Erythroblast (primary cell): Measurements from ENCODE around the gene ARHGEF9.

Source experiments
- DNase-seq, 2 experiments: peaks; one replicate each; lab custom pipeline; 2025; lab: John Stamatoyannopoulos, UW
- GATA1 ChIP-seq: IDR thresholded peaks from 2 replicates; pipeline ENCODE4 v1.6.1; 2011; ENCODE audit warnings: low read depth, mild to moderate bottlenecking, control low read depth, low read length, moderate library complexity
- POLR2A ChIP-seq: IDR thresholded peaks from 2 replicates; pipeline ENCODE4 v1.6.1; 2011; ENCODE audit warnings: mild to moderate bottlenecking, low read length

ARHGEF9 gene

DNA sequence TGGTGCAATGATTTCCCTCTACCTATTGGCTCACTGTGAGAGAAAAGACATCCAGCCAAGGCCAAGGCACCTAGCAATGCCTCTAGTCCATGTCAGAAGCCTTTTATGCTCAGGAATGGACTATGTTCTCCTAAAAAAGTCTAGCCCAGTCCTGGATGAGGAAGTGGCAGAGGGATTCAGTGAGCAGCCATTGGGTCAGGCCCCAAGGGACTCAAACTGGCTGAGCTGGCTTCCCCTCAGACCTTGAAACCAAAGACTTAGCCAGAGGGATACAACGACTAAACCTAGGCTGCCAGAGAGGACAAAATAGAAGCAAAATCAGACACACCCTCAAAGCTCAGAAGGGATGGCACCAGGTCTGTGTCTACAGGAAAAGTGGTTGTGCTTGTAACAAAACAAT lies 49.1 kb downstream of the ARHGEF9 start:
- TF ChIP-seq GATA1 (no peak), POLR2A (no peak)
- DNase-seq: no peak

GRCh38 chrX:63720293-63720692 lies 64.7 kb downstream of the ARHGEF9 start:
- no peak for DNase-seq
- TF ChIP-seq POLR2A (no peak), GATA1 (no peak)

- TF ChIP-seq GATA1 (no peak), POLR2A (no peak)
- DNase-seq: no peak
Observed at GRCh38 chrX:63719633-63720032, 65.4 kb downstream of the ARHGEF9 start.

DNA sequence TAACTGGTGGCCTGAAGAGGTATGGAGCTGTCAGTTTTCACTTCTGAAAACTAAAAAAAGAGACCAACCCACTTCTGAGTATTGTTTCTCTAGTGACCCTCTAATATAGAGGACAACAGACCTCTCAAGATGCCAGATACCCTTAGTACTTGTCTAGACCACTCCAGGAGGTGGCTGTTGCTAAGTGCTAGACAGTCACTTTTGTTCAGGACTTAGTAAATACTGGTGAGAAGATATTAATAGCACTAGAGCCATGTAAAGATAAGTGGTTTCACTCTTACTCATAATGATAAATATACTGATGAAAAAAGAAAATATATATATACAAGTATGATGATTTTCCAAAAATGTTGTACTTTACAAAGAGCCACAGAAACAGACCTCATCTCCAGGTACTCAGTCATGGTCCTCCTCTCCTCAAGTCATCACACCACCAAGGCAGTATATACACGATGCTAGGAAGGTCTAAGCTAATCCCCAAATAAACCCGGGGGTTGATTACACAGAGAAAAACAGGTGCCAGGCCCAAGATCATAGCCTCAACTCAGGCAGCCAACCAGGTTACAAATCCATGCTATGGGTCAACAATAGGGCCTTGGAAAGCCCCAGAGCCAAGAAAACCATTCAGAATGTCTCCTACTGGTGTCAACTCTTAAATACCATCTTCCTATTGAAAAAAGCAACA lies 66.9 kb downstream of the ARHGEF9 start:
- TF ChIP-seq POLR2A: no peak
- no peak for TF ChIP-seq GATA1
- no peak for DNase-seq

- DNase-seq: no peak
- TF ChIP-seq POLR2A (no peak), GATA1 (no peak)
Observed at GRCh38 chrX:63713526-63713925, 71.5 kb downstream of the ARHGEF9 start.

DNA sequence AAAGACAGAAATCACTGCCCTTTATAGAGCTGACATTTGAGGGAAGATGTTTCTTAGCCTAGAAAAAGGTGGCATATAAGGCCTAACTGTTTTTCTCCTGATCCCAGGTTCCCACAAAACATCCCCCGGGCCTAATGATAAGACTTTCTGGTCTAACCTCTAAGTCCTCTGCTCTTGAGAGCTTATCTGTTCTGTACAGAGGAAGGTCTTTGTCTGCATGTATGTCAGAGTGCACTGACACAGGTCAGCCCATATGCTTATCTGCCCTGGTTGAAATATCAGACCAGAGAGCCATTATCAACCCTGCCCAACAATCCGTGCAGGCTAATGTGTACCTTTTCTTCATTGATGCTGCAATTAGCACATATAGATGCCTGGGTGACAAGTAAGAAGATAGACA lies 76.2 kb downstream of the ARHGEF9 start:
- DNase-seq: peak; percentile 1 to 71
- TF ChIP-seq GATA1 (no peak), POLR2A (no peak)

DNA sequence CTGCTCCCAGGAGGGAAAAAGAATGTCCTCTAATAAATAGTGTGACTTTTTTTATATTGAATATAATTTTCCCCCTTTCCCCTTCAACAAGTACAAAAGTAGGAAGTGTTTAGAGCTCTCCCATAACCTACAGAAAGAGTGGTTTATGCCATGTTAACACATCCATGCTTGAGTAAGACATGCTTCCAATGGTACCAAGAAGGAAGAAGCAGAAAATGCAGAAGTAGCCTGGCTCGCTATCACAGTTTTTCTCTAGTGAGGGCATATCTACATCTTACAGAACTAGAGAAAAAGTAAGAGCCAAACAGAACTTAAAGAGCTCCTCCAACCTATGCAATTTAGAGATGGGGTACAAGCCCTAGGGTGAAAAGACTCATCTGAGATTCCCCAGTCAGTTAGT lies 82.5 kb downstream of the ARHGEF9 start:
- no peak for TF ChIP-seq POLR2A
- no peak for TF ChIP-seq GATA1

DNA sequence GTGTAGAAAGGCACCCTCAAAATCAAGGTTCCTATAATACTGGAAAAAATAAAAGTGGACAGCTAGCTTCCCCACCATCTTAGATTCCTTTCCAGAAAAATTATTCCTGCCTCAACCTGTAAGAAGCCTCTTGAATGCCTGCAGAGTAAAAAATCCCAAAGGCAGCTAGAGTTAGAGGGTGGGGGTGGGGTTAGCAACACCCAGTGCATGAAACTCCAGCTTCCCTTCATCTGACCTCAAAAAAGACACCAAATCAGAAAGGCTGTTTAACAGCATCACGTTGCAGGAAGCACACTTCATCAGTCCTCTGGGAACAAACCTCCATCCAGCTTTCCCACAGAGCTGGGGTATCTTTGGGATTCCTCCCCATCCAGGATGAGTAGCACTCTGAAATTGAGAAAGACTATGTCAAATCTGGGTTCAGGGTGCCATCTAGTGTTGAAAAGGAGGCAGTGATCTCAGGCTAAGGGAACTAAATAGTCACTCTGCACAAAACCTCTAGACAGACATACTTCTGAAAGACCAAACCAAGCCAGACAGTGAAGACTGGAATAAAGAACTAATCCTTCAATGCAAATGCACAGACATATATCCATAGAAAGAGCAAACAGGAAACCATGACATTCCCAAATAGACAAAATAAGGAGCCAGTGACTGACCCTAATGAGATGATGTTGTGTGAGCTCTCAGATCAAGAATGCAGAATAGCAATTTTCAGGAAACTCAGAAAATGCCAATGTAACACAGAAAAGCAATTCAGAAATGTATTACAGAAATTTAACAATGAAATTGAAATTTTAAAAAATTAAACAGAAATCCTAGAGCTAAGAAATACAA lies 97.9 kb downstream of the ARHGEF9 start:
- TF ChIP-seq GATA1 (no peak), POLR2A (no peak)
- peak; percentile 14 to 57 for DNase-seq

More for the DNA sequence above, 82.5 kb downstream of the ARHGEF9 start:
- no peak for DNase-seq

GRCh38 chrX:63680423-63680822 lies 104.6 kb downstream of the ARHGEF9 start:
- TF ChIP-seq GATA1: no peak
- TF ChIP-seq POLR2A: no peak
- no peak for DNase-seq

DNA sequence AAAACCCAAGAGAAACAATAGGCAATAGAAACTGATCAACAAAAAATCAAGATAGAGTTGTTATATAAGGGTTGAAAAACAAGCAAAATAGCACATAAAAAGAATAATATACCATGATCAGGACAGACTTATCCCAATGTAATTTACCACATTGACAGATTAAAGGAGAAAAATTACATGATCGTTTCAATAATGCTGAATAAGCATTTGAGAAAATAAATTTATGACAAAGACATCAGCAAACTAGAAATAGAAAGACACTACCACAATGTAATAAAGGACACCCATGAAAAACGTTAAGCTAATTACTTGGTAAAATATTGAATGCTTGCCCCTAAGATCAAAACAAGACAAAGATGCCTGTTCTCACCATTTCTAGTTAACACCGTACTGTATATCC lies 105.6 kb downstream of the ARHGEF9 start:
- no peak for DNase-seq
- TF ChIP-seq GATA1 (no peak), POLR2A (no peak)

GRCh38 chrX:63675716-63676115 lies 109.3 kb downstream of the ARHGEF9 start:
- TF ChIP-seq GATA1: no peak
- TF ChIP-seq POLR2A: no peak

GRCh38 chrX:63673896-63674295 lies 111.1 kb downstream of the ARHGEF9 start:
- DNase-seq: no peak
- TF ChIP-seq GATA1: no peak
- no peak for TF ChIP-seq POLR2A

More at GRCh38 chrX:63675716-63676115, 109.3 kb downstream of the ARHGEF9 start:
- DNase-seq: no peak

DNA sequence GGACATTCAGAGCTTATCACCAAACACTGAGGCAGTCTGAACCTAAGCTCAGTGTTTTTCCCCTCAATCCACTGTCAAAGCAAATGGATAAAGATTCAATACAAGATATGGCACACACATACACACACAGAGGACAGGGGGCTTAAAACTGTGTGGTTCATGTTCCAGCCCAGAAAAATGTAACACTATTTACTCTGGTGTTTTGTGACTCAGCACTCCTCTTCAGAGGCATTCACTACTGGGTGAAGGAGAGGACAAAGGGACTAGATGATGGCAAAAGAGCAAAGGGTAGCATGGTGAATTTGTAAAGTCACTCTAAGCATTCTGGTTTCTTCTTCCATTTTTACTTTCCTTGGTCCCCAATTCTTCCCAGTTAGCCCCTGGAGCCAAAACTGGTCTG lies 120.3 kb downstream of the ARHGEF9 start:
- TF ChIP-seq GATA1: no peak
- TF ChIP-seq POLR2A: no peak
- no peak for DNase-seq

GRCh38 chrX:63664083-63664482 lies 120.9 kb downstream of the ARHGEF9 start:
- no peak for DNase-seq
- TF ChIP-seq POLR2A (no peak), GATA1 (no peak)
